PC-3 (cell line): ENCODE results near the gene PCSK9. TPM values are rescaled to one million over a fixed set of nuclear protein-coding genes. Genes with fewer than 3 reads are reported as not detected.

Experiments
- ATAC-seq: fragments of 200-7000 bp; cut with Tn5 transposase; 2 replicates; pipeline ENCODE4 v1.9.1; 2020; ENCODE audit warnings: mild to moderate bottlenecking, moderate library complexity
- BruUV-seq: library from RNA; stranded (reverse); fragments of 400-500 nt; replicated peaks from 2 replicates; lab custom pipeline; 2021; lab: Mats Ljungman, UMichigan
- CTCF ChIA-PET: fragments of 300-600 bp; sonication (Branson Sonifier 250); formaldehyde crosslinking; loops from one replicate; lab custom pipeline; 2022; ENCODE audit warnings: antibody characterized with exemption; lab: Charles Lee
- POLR2A ChIA-PET: fragments of 300-600 bp; sonication (Branson Sonifier 250); formaldehyde crosslinking; loops from one replicate; lab custom pipeline; 2022; ENCODE audit warnings: antibody characterized with exemption; ENCODE audit not compliant: unreplicated experiment; lab: Charles Lee
- DNase-seq: peaks from one replicate; pipeline ENCODE4 v3.0.0-alpha.2; 2015
- H2AFZ ChIP-seq: fragments of 300-600 bp; sonication (generic); 2 replicates; pipeline ENCODE4 v1.6.0; 2016; ENCODE audit warnings: antibody characterized with exemption, low read length
- H3F3A ChIP-seq: fragments of 300-600 bp; sonication (generic); one replicate; pipeline ENCODE4 v1.6.0; 2017; ENCODE audit warnings: antibody characterized with exemption, low read length, control low read depth, mild to moderate bottlenecking; ENCODE audit not compliant: unreplicated experiment
- H3K27ac ChIP-seq: fragments of 300-600 bp; sonication (generic); 2 replicates; pipeline ENCODE4 v1.5.1; 2016; ENCODE audit warnings: mild to moderate bottlenecking, low read length
- H3K27me3 ChIP-seq: fragments of 300-600 bp; sonication (generic); 2 replicates; pipeline ENCODE4 v1.6.1; 2016; ENCODE audit warnings: low read length, mixed read lengths
- H3K36me3 ChIP-seq: fragments of 300-600 bp; sonication (generic); 2 replicates; pipeline ENCODE4 v1.6.1; 2016; ENCODE audit warnings: low read depth, mixed run types, low read length, mixed read lengths
- H3K4me1 ChIP-seq: fragments of 300-600 bp; sonication (generic); 2 replicates; pipeline ENCODE4 v1.5.1; 2016; ENCODE audit warnings: low read length; ENCODE audit not compliant: insufficient read depth
- H3K4me2 ChIP-seq: fragments of 300-600 bp; sonication (generic); 2 replicates; pipeline ENCODE4 v1.6.0; 2016; ENCODE audit warnings: low read length
- H3K4me3 ChIP-seq: fragments of 300-600 bp; sonication (generic); 2 replicates; pipeline ENCODE4 v1.5.1; 2016; ENCODE audit warnings: mild to moderate bottlenecking, low read length, mixed read lengths
- H3K79me2 ChIP-seq: fragments of 300-600 bp; sonication (generic); 2 replicates; pipeline ENCODE4 v1.6.1; 2017; ENCODE audit warnings: low read length, mixed read lengths
- H3K9ac ChIP-seq: fragments of 300-600 bp; sonication (generic); 2 replicates; pipeline ENCODE4 v1.6.0; 2016; ENCODE audit warnings: mild to moderate bottlenecking, low read length
- H3K9me2 ChIP-seq: fragments of 300-600 bp; sonication (generic); replicated peaks from 2 replicates; pipeline ENCODE4 v1.6.1; 2016; ENCODE audit warnings: mixed run types, low read length, mixed read lengths
- H3K9me3 ChIP-seq: fragments of 300-600 bp; sonication (generic); 2 replicates; pipeline ENCODE4 v1.6.1; 2016; ENCODE audit warnings: low read length, mixed read lengths
- H4K20me1 ChIP-seq: fragments of 300-600 bp; sonication (generic); 2 replicates; pipeline ENCODE4 v1.6.1; 2016; ENCODE audit warnings: low read length, mixed read lengths
- EZH2 ChIP-seq: fragments of 300-600 bp; sonication (generic); IDR thresholded peaks from one replicate; pipeline ENCODE4 v1.6.1; 2017; ENCODE audit warnings: antibody characterized with exemption, mild to moderate bottlenecking, low read length; ENCODE audit not compliant: unreplicated experiment
- EZH2phosphoT487 ChIP-seq: fragments of 300-600 bp; sonication (generic); IDR thresholded peaks from 2 replicates; pipeline ENCODE4 v1.6.1; 2018; ENCODE audit warnings: mild to moderate bottlenecking, antibody characterized with exemption, low read length, borderline replicate concordance
- intact Hi-C: fragments of 100-400 bp; cut with micrococcal nuclease; formaldehyde crosslinking; loops from 2 replicates; pipeline ENCODE4 v1.9.0; 2023
- total RNA-seq: library from RNA; depleted of rRNA; stranded (reverse); fragments of >200 nt; gene quantifications from 2 replicates; pipeline ENCODE4 v1.2.3, GENCODE V29; 2014
- TF ChIP-seq, protein P1 (sequence below): fragments of 300-600 bp; sonication (generic); conservative IDR thresholded peaks from 2 replicates; pipeline ENCODE4 v1.5.1; 2017; ENCODE audit warnings: antibody characterized with exemption, low read depth, mild to moderate bottlenecking, low read length

PCSK9 gene
- total RNA-seq, 1 experiment from 2014 or later, result 6.8 TPM

GRCh38 chr1:54990916-54991315 is 48.4 kb upstream of the PCSK9 start:
- Histone ChIP-seq H3K79me2 (no peaks in the 10 kb centered on the region), H3K4me1 (no peaks in the 10 kb centered on the region), H3K9me2 (no peaks in the 10 kb centered on the region), H3K27me3 (no peaks in the 10 kb centered on the region), H3K9me3 (no peaks in the 10 kb centered on the region), H3K4me2 (no peak overlapping the region), H3F3A (no peaks in the 10 kb centered on the region), H2AFZ (no peak overlapping the region), H4K20me1 (no peaks in the 10 kb centered on the region), H3K4me3 (no peak overlapping the region), H3K9ac (no peak overlapping the region), H3K27ac (no peak overlapping the region), H3K36me3 (no peaks in the 10 kb centered on the region)
- ChIA-PET CTCF (interaction anchor here (1.0 kb wide), 1 partner anchor 40 kb away, joined by 3 read pairs; no protein-coding TSS in a partner anchor), POLR2A (no interaction called here)
- ATAC-seq, result no peak
- DNase-seq, result no peak
- no TSS peak for BruUV-seq
- intact Hi-C loops, result no loop called here
- TF ChIP-seq, protein P1, sequence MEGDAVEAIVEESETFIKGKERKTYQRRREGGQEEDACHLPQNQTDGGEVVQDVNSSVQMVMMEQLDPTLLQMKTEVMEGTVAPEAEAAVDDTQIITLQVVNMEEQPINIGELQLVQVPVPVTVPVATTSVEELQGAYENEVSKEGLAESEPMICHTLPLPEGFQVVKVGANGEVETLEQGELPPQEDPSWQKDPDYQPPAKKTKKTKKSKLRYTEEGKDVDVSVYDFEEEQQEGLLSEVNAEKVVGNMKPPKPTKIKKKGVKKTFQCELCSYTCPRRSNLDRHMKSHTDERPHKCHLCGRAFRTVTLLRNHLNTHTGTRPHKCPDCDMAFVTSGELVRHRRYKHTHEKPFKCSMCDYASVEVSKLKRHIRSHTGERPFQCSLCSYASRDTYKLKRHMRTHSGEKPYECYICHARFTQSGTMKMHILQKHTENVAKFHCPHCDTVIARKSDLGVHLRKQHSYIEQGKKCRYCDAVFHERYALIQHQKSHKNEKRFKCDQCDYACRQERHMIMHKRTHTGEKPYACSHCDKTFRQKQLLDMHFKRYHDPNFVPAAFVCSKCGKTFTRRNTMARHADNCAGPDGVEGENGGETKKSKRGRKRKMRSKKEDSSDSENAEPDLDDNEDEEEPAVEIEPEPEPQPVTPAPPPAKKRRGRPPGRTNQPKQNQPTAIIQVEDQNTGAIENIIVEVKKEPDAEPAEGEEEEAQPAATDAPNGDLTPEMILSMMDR, result no peak
- TF ChIP-seq EZH2phosphoT487, result no peak
- no peak for TF ChIP-seq EZH2

DNA sequence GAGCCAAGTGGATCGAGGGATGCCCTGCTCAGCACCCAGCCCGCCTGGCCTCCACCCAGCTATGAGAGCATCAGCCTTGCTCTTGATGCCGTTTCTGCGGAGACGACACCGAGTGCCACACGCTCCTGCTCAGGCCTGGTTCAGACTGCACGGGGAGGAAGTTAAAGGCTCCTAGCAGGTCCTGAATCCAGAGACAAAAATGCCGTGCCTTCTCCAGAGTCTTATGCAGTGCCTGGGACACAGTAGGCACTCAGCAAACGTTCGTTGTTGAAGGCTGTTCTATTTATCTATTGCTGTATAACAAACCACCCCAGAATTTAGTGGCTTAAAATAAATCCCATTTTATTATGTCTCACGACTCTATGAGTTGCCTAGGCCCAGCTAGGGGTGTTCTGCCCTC is 47.4 kb upstream of the PCSK9 start:
- POLR2A ChIA-PET, result no interaction called here
- Histone ChIP-seq H3K36me3 (no peaks in the 10 kb centered on the region), H3K4me1 (no peaks in the 10 kb centered on the region), H3K4me2 (no peak overlapping the region), H3K27me3 (no peaks in the 10 kb centered on the region), H2AFZ (no peak overlapping the region), H3F3A (no peaks in the 10 kb centered on the region), H3K4me3 (no peak overlapping the region), H3K9me2 (no peaks in the 10 kb centered on the region), H3K79me2 (no peaks in the 10 kb centered on the region), H4K20me1 (no peaks in the 10 kb centered on the region), H3K27ac (no peak overlapping the region), H3K9me3 (no peaks in the 10 kb centered on the region), H3K9ac (no peak overlapping the region)
- BruUV-seq, result no TSS peak
- DNase-seq (no peak), ATAC-seq (no peak)
- CTCF ChIA-PET, result no interaction called here
- no peak for TF ChIP-seq EZH2phosphoT487
- no peak for TF ChIP-seq EZH2
- TF ChIP-seq, protein P1, result no peak
- intact Hi-C loops, result no loop called here

DNA sequence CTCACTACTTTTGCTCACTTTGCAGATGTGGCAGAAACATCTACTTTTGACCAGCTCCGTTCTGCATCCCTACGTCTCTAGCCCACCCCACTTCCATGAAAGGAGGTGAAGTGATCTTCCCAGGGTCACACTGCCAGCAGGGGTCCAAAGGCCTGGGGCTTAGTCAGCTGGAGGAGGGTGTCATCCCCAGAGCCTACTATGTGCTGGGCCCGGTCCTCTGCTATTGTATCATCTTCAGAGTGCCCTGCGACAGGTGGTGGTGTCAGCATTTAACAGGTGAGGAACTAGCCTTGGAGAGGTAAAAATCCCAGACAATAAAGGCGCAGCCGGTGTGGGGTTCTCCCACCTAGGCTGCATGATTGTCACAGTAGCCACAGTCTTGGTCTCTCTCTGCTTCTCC is 46.2 kb upstream of the PCSK9 start:
- no peaks in the 10 kb centered on the region for H3F3A ChIP-seq
- no peaks in the 10 kb centered on the region for H3K27me3 ChIP-seq
- no peak overlapping the region for H2AFZ ChIP-seq
- no peaks in the 10 kb centered on the region for H3K9me3 ChIP-seq
- no peak overlapping the region for H3K4me2 ChIP-seq
- no peaks in the 10 kb centered on the region for H4K20me1 ChIP-seq
- no peak overlapping the region for H3K9ac ChIP-seq
- H3K9me2 ChIP-seq, result no peaks in the 10 kb centered on the region
- no peaks in the 10 kb centered on the region for H3K79me2 ChIP-seq
- intact Hi-C loops, result no loop called here
- H3K27ac ChIP-seq, result no peak overlapping the region
- H3K4me3 ChIP-seq, result no peak overlapping the region
- DNase-seq (no peak), ATAC-seq (no peak)
- BruUV-seq, result no TSS peak
- TF ChIP-seq EZH2phosphoT487 (no peak), EZH2 (no peak)
- TF ChIP-seq, protein P1, result no peak
- CTCF ChIA-PET, result no interaction called here
- POLR2A ChIA-PET, result no interaction called here
- H3K36me3 ChIP-seq, result no peaks in the 10 kb centered on the region
- no peaks in the 10 kb centered on the region for H3K4me1 ChIP-seq
